ENCODE data around the gene DNAJB13.

Gene DNAJB13

GRCh38 chr11:74009675-74010305, 59.0 kb downstream of the DNAJB13 start:
- intact Hi-C loops (cut with DNase I), result no loop called here
- DNase-seq, result no peak

- DNase-seq, result no peak
- intact Hi-C loops (cut with DNase I), result no loop called here
These were observed 59.8 kb downstream of the DNAJB13 start for GRCh38 chr11:74010306-74011300.

DNA sequence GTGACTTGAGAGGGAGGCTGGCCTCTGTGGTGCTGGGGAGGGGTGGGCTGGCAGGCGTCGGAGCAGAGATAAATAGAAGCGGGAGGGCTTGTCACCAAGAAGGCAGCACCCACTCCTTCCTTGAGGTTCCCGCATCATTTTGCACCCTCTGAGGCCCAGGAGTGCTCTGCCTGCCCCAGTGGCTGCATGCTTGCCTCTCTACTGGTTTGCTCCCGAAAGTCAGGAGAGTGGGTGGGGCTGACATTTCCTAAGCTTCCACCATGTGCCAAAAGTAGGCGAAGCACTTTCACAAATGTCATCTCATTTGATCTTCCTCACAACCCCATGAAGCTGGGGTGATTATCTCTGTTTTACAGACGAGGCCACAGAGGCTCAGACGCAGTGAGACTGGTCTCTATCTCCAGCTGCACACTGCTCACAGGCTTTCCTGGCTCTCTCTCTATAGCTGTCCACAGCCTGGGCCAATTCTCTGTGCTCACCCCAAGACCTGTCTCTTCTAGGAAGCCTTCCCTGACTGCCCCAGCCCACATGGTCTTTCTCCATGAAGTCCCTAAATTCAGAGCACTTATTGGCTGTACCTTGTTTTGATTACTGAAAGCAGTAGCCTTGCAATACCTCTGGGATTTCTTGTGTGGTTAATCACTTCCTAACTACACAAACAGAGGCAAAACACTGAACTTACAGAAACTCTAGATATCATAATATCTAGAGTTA, 60.7 kb downstream of the DNAJB13 start:
- peak in 1 of 10 donors; percentile 49 for DNase-seq
- intact Hi-C loops (cut with DNase I), result no loop called here

- intact Hi-C loops (cut with DNase I), result no loop called here
These were observed 61.4 kb downstream of the DNAJB13 start for GRCh38 chr11:74012074-74012809.

GRCh38 chr11:74013141-74013540, 62.3 kb downstream of the DNAJB13 start:
- intact Hi-C loops (cut with DNase I), result no loop called here
- no peak for DNase-seq

More at GRCh38 chr11:74012074-74012809, 61.4 kb downstream of the DNAJB13 start:
- no peak for DNase-seq

- intact Hi-C loops (cut with DNase I), result no loop called here
- no peak for DNase-seq
These were observed 64.1 kb downstream of the DNAJB13 start for GRCh38 chr11:74014880-74015279.

DNA sequence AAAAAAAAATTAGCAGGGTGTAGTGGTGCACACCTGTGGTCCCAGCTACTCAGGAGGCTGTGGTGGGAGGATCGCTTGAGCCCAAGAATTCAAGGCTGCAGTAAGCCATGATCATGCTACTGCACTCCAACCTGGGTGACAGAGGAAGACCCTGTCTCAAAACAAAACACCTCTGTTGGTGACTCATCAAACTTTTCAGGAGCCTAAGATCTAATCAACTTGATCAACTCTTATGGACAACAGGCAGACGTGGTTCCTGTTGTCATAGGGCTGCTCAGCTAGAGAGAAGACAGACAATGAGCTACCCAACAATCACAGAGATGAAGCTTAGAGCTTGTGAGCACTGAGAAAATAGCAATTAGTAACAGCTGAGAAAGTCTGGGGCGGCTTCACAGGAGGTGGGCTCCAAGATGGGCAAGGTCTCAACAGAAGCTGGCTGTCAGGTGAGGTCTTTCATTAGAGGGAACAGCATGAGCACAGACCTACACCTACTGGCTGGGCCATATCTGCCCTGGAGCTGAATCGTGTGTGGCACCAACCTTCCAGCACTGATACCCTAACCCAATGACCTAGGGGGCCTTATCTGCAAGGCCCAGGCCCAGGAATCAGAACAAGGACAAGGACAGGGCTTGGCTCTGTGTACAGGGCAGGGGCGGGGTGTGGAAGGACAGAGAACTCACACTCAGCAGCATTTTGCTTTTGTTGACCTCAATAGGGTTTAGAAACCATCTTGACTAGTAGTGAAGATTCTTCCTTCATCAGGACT, 65.3 kb downstream of the DNAJB13 start:
- DNase-seq, result no peak
- intact Hi-C loops (cut with DNase I), result no loop called here

- no peak for DNase-seq
- intact Hi-C loops (cut with DNase I), result no loop called here
These were observed 66.8 kb downstream of the DNAJB13 start for GRCh38 chr11:74017631-74018030.

GRCh38 chr11:74018331-74019005, 67.6 kb downstream of the DNAJB13 start:
- peak in 8 of 10 donors; percentile 40 to 93 (median 56) for DNase-seq

GRCh38 chr11:74019104-74019738, 68.4 kb downstream of the DNAJB13 start:
- intact Hi-C loops (cut with DNase I), result no loop called here
- no peak for DNase-seq

More at GRCh38 chr11:74018331-74019005, 67.6 kb downstream of the DNAJB13 start:
- intact Hi-C loops (cut with DNase I), result no loop called here

DNA sequence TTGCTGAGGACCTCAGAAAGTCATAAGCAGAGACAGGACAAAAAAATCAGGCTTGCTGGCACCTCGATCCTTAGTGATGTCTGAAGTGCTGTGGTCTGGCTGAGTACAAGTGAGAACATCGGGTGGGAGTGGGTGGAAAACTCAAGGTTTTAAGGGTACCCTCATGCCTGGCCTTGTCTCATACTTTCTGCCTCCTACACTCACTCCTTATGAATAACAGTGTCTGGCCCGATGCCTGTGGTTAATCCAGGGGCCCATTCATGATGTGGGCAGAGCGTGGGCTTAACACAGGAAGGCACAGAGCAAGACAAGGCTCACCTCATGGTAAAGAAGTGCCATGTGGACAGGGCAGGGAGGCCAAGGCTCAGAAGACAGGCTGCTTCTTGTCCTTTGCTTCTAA, 69.0 kb downstream of the DNAJB13 start:
- DNase-seq, result no peak
- intact Hi-C loops (cut with DNase I), result no loop called here

Data from posterior cingulate gyrus (tissue), 11 donors.